Endothelial cell (in vitro differentiated cells): ENCODE measurements around the gene CIBAR2. TPM values are rescaled to one million over a fixed set of nuclear protein-coding genes. Genes with fewer than 3 reads are reported as not detected.

Experiments used
- DNase-seq: peaks from one replicate; pipeline ENCODE4 v3.0.0; 2021; ENCODE audit warnings: low spot score
- H3K27ac Mint-ChIP-seq: one replicate; pipeline ENCODE4 v1.8.0; 2021; ENCODE audit warnings: mixed read lengths, inconsistent platforms; ENCODE audit not compliant: unreplicated experiment
- H3K27me3 Mint-ChIP-seq: one replicate; pipeline ENCODE4 v1.8.0; 2021; ENCODE audit warnings: mild to moderate bottlenecking, moderate library complexity, mixed read lengths, inconsistent platforms; ENCODE audit not compliant: unreplicated experiment
- H3K36me3 Mint-ChIP-seq: one replicate; pipeline ENCODE4 v1.8.0; 2021; ENCODE audit warnings: mild to moderate bottlenecking, low read depth, mixed read lengths, inconsistent platforms; ENCODE audit not compliant: unreplicated experiment
- H3K4me1 Mint-ChIP-seq: one replicate; pipeline ENCODE4 v1.8.0; 2021; ENCODE audit warnings: mild to moderate bottlenecking, mixed read lengths, inconsistent platforms; ENCODE audit not compliant: unreplicated experiment
- H3K4me3 Mint-ChIP-seq: one replicate; pipeline ENCODE4 v1.8.0; 2021; ENCODE audit warnings: mild to moderate bottlenecking, mixed read lengths, inconsistent platforms; ENCODE audit not compliant: unreplicated experiment
- H3K9me3 Mint-ChIP-seq: one replicate; pipeline ENCODE4 v1.8.0; 2021; ENCODE audit warnings: mixed read lengths, inconsistent platforms; ENCODE audit not compliant: unreplicated experiment
- CTCF ChIP-seq: fragments of 200-600 bp; sonication (generic); IDR thresholded peaks from one replicate; pipeline ENCODE4 v1.5.0; 2021; ENCODE audit warnings: antibody characterized with exemption; ENCODE audit not compliant: unreplicated experiment
- total RNA-seq: library from RNA; stranded (reverse); fragmentation: NEBNext Ultra II Directional; extraction: Animal tissue kit (Norgen Biotek cat#: 25700); gene quantifications from one replicate; pipeline ENCODE4 v1.2.1, GENCODE V29; 2021; ENCODE audit not compliant: unreplicated experiment

Gene CIBAR2
- total RNA-seq, 1 donor from 2014 or later, result not detected

- Mint-ChIP-seq H3K4me3 (no peak overlapping the region), H3K9me3 (no peaks in the 10 kb centered on the region), H3K4me1 (peaks cover 4% of the 10 kb centered on the region), H3K36me3 (no peaks in the 10 kb centered on the region), H3K27me3 (peaks cover 8% of the 10 kb centered on the region), H3K27ac (no peak overlapping the region)
- DNase-seq, result no peak
- TF ChIP-seq CTCF, result no peak
These were observed 49.4 kb downstream of the CIBAR2 start for GRCh38 chr16:85062845-85063244.

- DNase-seq, result no peak
- Mint-ChIP-seq H3K4me1 (peaks cover 4% of the 10 kb centered on the region), H3K4me3 (no peak overlapping the region), H3K36me3 (no peaks in the 10 kb centered on the region), H3K27me3 (peaks cover 8% of the 10 kb centered on the region), H3K9me3 (no peaks in the 10 kb centered on the region), H3K27ac (no peak overlapping the region)
- TF ChIP-seq CTCF, result no peak
These were observed 49.9 kb downstream of the CIBAR2 start for GRCh38 chr16:85062323-85062722.

- Mint-ChIP-seq H3K27ac (no peak overlapping the region), H3K9me3 (no peaks in the 10 kb centered on the region), H3K27me3 (peaks cover 8% of the 10 kb centered on the region), H3K36me3 (no peaks in the 10 kb centered on the region), H3K4me1 (peaks cover 4% of the 10 kb centered on the region), H3K4me3 (no peak overlapping the region)
- TF ChIP-seq CTCF, result no peak
- DNase-seq, result no peak
These were observed 50.7 kb downstream of the CIBAR2 start for GRCh38 chr16:85061566-85061965.

- H3K4me1 Mint-ChIP-seq, result peaks cover 4% of the 10 kb centered on the region
- TF ChIP-seq CTCF, result no peak
- no peak for DNase-seq
- H3K4me3 Mint-ChIP-seq, result no peak overlapping the region
- no peak overlapping the region for H3K27ac Mint-ChIP-seq
- H3K27me3 Mint-ChIP-seq, result peaks cover 3% of the 10 kb centered on the region
- H3K9me3 Mint-ChIP-seq, result no peaks in the 10 kb centered on the region
- H3K36me3 Mint-ChIP-seq, result no peaks in the 10 kb centered on the region
These were observed 53.4 kb downstream of the CIBAR2 start for GRCh38 chr16:85058909-85059308.

- no peak for DNase-seq
- H3K4me3 Mint-ChIP-seq, result no peak overlapping the region
- no peaks in the 10 kb centered on the region for H3K4me1 Mint-ChIP-seq
- no peaks in the 10 kb centered on the region for H3K9me3 Mint-ChIP-seq
- H3K27ac Mint-ChIP-seq, result no peak overlapping the region
- no peak for TF ChIP-seq CTCF
- no peaks in the 10 kb centered on the region for H3K36me3 Mint-ChIP-seq
- peaks cover 5% of the 10 kb centered on the region for H3K27me3 Mint-ChIP-seq
These were observed 54.3 kb downstream of the CIBAR2 start for GRCh38 chr16:85057948-85058347.
